NCI-H187 treated with DMSO at 0.1 percent for 48 hours (cell line): Measurements from ENCODE around the gene RBM8A.

ENCODE experiments used
- DNase-seq: peaks from one replicate; lab custom pipeline; 2025; lab: John Stamatoyannopoulos, UW

The RBM8A gene

DNA sequence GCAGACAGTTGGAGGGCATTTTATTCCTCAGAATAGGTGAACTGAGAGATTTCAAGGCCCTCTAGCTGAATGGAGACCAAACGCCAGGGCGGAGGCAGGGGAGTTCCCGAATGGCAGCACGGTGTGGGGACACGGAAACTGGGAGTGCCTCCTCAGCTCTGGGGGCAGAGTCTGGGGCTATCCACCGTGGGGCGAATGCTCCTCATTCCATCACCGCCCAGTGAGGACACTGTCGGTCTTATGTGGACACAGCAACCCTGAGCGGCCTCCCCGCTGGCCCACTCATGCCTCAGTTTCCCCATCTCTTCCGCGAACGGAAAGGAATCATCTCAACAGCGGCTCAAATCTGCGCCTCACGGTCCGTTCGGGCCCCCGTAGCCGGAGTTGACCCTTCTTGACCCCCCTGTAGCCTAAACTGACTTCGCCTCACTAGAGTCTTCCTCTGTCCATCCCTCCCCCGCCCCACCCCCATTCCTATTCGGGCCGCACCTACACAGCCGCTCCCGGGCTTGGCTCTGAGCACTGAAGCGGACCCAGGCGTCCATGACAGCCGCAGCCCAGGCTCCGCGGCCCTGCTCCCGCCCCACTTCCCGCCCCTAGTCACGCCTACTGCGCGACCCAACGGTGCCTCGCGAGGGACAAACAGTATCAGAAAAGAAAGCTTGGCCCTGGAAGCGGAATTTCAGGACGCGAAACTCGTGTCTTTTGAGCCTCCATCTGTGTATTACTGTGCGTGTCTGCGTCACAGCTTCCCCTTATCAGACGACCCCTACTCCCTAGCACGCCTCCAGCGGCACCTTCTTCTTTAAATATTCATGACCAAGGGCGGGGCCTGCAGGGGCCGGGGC, 8.9 kb downstream of the RBM8A start, which contains the start of gene PEX11B:
TSS of gene PEX11B (minus strand) at position 574 of the 848 bp plus-strand sequence. CDS start at position 545, 29 bp downstream.
- peak; percentile 83 for DNase-seq

DNA sequence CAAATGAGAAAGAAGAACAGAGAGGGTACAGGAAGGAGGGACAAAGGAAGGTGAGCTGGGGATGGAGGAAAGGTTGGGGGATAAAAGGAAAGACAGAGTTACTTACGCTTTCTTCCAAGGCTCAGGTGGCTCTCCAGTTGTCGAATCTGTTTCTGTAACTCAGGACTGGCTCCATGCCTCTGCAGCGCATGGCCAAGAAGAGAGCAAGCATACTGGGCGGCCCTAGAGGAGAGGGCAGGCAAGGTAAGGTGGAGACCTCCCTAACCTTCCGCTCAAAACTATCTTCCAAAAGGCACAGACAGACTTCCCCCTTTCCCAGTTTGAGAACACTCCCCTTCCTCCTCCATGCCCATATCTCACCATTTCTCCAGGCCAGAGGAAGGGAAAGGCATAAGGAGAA, 9.7 kb downstream of the RBM8A start:
- DNase-seq = no peak

DNA sequence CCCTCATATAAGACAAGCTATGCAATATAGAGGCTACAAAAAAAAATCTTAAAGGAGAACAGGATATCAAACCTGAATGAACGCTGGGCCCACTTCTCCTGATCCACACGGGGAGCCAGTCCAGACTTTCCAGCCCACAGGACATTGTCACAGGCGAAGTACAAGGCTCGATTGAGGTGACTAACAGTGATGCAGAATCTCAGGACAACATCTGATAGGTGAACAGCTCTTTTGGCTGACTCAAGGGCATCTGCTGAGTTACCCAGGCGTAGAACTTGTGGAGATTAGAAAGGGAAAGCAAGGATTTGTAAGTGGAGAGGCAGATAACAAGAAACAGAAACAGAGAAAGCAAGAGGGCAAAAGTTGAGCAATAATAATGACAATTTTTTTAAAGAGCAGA, 10.5 kb downstream of the RBM8A start:
- no peak for DNase-seq

DNA sequence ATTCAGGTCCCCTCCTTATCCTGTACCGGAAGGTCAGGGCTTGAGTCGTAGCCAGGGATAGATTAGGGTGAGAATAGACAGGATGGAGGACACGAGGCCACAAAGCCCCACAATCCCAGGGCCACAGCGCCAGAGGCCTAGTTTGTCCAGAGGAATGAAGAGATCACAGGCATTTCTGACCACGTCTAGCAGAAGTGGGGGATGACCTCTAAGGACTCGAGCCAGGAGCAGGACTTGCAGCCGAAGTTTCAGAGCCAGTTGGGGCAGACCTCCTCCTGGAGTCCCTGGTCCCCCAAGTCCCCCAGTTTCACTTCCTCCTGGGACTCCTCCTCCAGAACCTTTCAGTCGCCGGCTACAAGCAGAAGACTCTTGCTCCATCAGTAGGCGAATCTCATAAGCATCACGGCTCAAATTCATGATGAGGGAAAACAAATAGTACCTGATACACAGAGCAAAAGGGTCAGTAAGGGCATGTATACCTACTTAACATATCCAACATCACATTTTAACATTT, 15.1 kb downstream of the RBM8A start:
- no peak for DNase-seq

DNA sequence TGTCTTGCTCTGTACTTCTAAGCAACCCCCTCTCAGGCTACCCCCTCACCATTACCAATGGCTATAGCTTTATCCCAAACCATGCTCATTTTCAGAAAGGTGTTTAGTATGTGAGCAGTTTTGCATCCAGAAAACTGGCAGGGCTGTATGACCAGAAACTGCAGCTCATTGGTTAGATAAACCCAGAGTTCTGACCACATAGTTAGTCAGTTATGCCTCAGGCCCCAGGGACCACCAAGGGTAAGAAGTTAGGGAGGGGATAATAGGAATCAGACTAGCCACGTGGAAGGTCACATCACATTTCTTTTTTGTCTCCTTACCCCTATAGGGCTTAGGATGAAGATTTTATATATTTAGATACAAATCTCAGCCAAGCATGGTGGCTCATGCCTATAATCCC, 18.6 kb downstream of the RBM8A start:
- no peak for DNase-seq

DNA sequence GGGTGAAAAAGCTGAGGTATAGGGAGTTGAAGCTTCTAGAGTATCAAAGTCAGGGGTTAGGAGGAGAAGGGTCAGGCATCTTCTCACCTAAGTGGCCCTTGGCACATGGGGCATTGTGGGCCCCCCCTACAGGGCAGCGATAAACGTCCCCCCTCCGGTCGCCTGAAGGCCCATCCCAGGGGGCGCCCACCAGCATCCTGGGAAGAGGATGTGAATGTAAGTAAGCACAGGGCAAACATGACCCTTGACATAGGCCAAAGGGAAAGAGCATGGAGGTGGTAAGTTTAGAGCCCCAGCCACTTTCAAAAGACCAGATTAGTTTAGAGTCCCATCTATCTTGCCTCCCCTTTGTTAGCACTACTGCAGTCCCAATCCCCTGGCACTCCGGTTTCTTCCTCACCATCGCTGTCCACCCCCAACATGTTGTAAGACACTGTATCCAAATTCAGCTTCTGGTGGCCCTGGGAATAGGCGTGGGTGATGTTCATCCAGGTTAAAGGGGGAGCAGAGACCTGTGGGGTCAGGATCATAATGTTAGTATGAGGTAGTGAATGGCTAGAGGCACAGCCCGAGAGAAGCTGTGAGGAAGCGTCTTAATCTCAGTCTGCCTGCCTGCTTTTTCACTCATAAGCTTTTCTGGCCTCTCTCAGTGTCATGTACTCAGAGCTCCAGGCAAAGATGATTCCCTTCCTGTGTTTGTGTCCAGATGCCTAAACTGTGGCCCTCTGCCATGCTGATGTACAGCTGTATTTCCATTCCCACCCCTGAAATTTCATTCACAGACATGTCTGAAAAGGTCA, 20.1 kb downstream of the RBM8A start:
- DNase-seq = no peak

DNA sequence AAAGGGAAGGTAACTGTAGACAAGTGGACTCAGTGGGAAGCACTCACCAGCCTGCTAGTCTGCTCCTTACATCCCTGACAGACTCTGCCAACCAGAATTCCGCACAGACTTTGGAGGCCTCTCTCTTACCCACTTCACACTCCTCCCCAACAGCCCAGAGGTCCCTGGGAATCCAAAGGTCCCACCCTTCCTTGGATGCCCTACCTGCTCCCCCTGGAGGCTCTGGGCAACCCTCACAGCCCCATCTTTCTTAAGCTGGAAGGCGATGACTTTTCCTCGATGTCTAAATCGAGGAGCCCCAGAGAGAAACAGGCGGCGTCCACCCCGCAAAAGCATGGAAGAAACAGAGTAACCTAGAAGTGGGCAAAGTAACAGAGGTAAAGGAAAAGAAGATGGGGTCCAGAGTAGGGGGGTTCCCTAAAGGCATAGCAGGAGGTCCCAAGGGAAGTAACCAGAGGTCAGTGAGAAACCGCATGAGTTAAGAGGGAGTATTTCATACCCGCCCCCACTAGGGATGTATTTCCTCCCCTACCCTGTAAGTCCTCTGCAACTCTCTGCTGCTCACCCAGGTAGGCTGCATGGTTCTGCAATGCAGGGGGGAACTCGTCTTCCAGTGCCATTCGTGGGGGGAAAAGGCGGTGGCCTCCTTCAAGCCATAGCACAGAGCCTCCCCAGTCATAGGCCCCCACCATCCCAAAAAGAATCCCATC, 25.8 kb downstream of the RBM8A start:
- no peak for DNase-seq

DNA sequence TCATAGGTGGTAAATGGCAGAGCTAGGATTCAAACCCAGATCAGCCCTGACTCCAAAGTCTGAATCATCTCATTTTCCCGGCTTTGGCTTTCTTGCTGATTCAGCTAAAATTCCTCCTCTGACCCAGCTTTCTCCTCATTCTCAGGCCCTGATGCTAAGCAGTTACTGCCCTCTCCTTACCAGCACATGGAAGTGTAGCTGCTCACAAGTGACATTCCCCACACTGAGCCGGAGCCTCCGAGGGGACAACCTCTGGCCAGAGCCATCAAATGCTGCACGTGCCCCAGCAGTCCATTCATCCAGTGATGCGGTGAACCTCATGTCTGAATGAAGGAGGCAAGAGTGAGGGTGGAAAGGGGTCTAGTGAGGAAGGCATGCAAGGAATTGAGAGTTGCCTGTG, 28.5 kb downstream of the RBM8A start:
- DNase-seq = no peak

DNA sequence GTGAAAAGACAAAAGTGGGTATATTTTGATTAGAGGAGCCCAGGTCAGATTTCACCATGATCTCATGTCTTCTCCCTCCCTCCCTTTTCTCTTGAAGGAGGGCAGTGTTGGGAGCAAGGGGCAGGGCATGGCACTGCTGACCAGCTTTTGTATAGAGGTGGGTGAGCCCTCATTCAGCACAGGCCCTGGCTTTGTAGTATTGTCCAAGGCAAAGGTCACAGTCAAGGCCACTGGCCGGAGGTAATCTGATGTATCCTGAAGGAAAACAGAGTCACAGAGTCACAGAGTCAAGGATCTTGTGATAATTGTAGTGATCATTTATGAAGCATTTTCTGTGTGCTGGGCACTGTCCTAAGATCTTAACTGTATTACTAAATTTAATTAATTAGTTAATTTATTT, 29.3 kb downstream of the RBM8A start:
- DNase-seq = no peak

DNA sequence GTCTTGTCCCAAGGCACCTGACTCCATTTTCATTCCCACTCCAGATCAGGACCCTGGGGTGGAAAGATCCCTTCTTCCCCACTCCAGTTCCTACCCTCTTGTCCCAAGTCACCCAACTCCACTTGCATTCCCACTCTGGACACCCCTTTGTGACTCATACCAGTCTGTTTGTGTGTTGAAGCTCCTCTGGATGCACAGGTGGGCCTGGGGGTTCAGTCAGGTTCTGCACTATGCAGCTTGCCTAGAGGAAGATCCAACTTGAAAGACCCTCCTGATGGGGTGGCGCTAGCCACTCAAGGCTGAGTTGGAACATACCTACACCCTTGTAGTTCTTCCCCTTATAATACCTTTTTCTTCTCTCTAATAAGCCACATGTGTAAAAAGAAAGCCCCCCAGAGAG, 31.8 kb downstream of the RBM8A start:
- DNase-seq = no peak

DNA sequence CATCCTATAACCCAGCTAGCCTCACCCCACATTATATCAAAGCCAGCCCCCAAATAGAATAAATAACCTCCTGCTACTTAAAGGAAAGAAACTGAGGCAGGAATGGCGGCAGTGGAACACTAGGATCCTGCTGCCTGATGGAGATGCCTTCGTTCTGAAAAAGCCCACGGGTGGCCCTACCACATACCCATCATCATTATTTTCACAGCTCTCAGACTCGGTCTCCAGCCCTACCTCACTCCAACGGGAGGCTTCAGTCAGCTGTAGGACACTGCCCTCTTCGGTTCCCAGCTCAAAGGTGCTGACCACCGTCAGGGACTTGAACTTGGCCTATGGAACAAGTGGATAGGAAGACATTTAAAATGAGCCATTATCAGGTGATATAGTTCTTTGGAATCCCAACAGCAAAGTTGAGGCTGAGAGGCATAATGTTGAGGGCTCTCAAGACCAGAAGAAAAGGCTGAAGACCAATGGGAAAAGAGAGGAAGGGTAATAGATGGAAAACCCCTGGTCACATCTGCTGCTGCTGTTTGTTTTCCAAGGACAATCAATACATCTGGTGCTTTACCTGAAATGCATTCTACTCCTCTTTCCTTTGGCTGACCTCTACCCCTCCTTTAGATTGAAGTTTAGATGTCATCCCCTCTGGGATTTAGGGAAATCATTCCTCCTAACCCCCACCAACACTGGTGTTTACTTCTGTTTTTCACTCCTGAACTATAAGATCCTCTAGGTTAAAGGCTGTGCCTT, 33.8 kb downstream of the RBM8A start:
- DNase-seq = no peak

DNA sequence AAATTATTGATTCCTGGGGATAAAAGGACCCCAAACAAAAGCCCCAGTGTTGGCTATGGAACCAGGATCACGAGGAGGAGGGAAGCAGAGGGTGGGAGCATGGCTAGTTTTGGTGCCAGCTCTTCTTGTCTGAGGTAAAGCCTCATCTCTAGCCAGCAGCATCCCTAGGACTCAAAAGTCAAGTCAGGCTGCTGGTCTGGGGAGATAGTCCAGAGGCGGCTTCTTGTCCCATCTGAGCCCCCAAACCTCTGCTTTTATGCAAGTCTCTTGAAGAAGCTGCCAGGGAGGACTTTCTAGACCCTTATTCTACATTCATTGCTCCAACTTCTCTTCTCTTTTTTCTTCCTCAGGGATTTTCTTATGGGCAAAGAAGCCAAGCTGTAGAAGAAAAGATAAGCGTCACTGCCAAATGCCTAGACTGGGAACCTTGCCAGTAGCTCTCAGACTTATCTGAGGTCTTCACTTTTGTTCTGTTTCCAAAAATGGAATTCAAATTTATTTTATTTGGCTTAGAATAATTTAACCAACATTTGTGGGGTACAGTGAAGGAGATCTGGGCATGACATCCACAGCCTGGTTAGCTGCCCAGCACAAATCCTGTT, 34.7 kb downstream of the RBM8A start:
- no peak for DNase-seq

DNA sequence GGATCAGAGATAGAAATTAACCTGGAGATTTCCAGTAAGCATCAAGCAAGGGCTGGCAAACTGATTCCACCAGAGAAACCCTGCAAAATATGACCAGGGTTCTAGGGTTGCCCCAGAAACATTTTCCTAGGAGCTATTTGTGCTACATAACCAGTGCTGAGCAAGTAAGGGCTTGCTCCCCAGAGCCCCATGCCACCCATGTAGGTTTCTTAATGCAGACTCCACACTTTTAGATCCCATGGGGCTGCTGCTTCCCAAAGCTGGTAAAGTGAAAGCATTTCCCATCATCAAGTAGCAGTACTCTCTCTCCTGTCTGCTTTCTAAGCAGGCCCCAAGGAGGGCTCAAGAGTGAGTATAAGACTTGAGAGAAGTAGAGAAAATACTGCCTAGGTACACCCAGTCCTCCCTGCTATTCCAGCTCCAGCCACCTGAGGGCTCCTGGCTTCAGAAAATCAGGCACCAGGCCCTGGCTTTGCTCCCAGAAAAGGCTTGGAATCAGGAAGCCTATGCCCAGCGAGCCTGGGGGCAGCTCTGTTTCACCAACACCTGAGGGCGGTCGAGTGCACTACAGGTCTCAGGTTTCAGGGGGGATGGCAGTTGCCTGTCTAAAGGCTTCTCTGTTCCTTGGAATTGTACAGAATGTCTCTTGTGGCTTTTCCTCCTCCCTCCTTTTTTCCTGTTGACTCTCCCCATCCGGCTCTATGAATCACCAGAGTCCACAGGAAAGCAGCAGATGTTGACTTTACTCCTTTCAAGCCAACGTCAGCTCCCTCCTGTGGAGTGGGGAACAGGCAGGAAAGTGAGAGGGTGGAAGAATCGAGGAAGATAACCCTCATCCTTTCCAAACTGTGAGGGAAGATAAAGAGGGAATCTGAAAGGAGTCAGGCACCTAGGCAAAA, 35.4 kb downstream of the RBM8A start:
- peak; percentile 98 for DNase-seq

DNA sequence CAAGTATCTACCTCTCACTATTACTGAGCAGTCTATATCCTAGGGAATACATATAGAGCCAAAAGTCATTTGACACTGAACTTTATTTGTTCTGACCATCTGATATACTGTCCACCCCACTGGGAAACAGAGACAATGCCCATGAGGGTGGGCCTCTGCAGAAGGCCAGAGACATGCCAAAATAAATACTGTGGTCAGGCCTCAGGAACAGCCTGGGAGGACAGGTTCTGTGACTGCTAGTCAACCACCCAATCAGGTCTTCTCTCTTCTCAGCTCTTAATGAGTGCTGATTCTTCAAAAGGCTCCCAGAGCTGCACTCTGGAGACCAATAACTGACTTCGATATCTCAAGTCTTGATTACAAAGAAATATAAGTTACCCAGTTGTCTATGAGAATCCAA, 36.1 kb downstream of the RBM8A start:
- DNase-seq = no peak

DNA sequence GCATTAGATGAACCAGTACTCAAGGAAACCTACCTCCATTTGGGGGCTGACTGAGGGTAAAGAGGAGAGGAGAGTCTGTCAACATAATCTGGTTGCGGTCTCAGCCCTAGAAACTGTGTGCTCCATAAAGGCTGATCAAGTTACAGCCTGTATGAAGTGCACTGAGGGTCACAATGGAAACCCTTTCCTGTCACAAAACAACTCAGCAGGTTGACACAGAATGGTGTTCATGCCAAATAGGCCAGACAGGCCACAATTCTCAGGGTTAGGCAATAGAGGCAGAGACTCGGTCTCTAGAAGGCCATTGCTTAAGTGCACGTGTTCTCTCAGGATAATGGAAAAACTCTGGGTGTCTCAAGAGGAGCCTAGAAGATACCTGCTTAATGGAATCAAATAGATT, 37.6 kb downstream of the RBM8A start:
- DNase-seq = peak; percentile 66

DNA sequence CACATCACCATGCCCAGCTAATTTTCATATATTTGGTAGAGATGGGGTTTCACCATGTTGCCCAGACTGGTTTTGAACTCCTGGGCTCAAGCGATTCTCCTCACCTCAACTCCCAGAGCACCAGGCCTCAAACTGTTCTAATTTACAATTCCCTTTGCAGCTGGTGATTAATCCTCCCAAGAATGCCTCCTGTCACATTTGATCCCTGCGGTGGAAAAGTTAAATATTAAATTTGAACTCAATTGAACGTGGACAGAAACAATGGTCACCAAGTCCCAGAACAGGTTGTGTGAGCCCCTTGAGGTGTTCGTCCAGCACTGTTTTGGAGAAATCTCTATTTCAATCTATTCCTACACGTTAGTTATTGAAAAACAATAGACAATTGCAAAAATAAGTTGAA, 39.7 kb downstream of the RBM8A start:
- no peak for DNase-seq

DNA sequence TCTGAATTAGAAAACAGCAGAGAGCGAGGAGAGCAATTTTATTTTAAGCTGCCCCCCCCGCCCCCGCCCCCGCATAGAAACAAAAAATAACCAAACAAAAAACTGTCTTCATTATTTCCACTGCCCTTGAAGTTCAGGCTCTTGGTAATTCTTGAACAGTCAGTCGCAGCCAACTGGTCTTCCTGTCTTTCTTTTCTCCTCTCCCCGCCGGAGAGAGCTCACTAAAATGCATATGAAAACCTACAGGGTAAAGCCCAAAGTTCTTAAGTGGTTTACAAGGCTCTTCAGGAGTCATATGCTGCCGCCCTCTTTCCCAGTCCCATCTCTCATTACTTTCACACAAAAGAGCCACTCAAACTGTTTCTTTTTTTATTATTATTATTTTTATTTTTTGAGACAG, 40.5 kb downstream of the RBM8A start:
- DNase-seq = no peak

DNA sequence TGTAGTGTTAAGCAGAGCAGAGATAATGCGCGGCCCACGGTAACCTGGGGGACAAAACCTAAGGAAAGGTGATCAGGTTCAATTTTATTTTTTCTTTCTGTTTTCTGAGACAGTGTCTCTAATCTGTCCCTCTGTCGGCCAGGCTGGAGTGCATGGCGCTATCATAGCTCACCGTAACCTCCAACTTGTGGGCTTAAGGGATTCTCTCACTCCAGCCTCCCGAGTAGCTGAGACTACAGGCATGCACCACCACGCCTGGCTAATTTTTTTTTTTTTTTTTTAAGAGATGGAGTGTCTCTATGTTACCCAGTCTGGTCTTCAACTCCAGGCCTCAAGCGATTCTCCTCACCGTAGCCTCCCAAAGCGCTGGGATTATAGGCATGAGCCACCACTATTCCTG, 40.9 kb downstream of the RBM8A start:
- DNase-seq = no peak

DNA sequence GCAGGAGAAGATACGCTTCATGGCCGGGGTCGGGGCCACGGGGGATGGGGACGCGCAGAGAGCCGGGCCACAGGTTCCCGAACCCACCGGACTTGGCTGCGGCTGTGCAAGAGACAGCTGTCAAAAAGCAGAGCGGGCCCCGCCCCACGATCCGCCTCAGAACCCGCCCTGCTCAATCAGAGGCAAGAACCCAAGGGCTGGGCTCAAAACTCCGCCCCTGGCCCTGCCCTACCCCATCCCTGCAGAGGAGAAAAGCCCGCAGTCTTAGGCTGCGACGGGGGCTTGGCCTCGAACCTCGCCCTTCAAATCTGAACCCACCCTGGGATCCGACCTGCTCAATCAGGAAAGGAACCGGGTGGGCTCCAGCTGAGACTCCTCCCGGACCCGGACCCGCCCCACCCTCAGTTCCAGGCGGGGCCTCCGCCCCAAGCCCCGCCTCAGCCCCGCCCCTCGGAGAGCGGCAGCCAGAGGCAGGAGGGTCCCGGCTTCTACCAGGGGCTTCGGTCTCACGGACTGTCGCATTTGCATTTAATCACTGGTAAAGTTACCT, 41.5 kb downstream of the RBM8A start, which contains the start of gene ANKRD35:
TSS of gene ANKRD35 (minus strand) at position 129 of the 550 bp plus-strand sequence. CDS start at position 21, 108 bp downstream.
- DNase-seq = peak; percentile 71

DNA sequence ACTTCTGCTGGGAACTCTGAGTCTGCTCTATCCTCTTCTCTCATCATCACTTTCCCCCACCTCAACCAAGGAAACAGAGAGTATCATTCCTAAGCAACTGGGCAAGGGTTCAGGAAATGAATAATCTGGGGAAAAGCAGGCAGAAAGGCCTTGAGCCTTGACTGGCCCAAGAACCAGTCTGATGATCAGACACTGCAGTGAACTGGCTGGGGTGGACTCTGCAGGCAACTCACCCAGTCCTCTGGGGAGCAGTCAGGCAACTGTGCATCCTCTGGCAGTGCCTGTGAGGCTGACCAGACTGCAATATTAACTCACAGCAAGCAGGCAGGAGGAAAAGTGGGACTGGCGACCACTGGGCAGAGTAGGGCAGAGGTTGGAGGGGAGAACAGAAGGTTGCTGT, 42.6 kb downstream of the RBM8A start:
- DNase-seq = no peak
